Measurements from ENCODE around the gene TPST2.

DNA sequence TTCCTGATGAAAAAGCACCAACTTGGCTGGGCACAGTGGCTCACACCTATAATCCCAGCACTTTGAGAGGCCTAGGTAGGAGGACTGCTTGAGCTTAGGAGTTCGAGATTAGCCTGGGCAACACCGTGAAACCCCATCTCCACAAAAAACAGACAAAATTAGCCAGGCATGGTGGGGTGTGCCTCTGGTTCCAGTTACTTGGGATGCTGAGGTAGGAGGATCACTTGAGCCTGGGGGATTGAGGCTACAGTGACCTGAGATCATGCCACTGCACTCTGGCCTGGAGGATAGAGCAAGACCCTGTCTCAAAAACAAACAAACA, 109.4 kb downstream of the TPST2 start:
- TF ChIP-seq POLR2A (IDR thresholded peaks at IDR 0.05; ENCODE audit: low read length) (no peak), GATA1 (IDR thresholded peaks at IDR 0.05; ENCODE audit: low read depth, low read length) (no peak)
